ENCODE results near the gene SELENOV. TPM values are rescaled to one million over a fixed set of nuclear protein-coding genes. Genes with fewer than 3 reads are reported as not detected.

The SELENOV gene
- total RNA-seq, 1 donor: not detected

- H3K9me3 ChIP-seq (ENCODE audit: low read depth, low read length): no peaks in the 10 kb centered on the region
- no peaks in the 10 kb centered on the region for H3K36me3 ChIP-seq (ENCODE audit: insufficient read depth, low read length)
- peak; percentile 86 for DNase-seq (ENCODE audit: insufficient read length, low spot score, missing footprints)
- H4K20me1 ChIP-seq (ENCODE audit: insufficient read depth, low read length): no peaks in the 10 kb centered on the region
- no peaks in the 10 kb centered on the region for H3K79me2 ChIP-seq (ENCODE audit: insufficient read depth, low read length)
- peak overlapping the region; percentile 56 for H2AFZ ChIP-seq (ENCODE audit: low read length)
- H3K27me3 ChIP-seq (ENCODE audit: insufficient read depth, low read length): peaks cover 51% of the 10 kb centered on the region
- H3K4me2 ChIP-seq (ENCODE audit: insufficient read depth, low read length): peak overlapping the region; percentile 66
- H3K27ac ChIP-seq (ENCODE audit: low read depth, low read length): no peak overlapping the region
- H3K4me3 ChIP-seq (ENCODE audit: insufficient read depth, low read length): peak overlapping the region; percentile 46
- peaks cover 5% of the 10 kb centered on the region for H3K4me1 ChIP-seq (ENCODE audit: insufficient read depth, low read length)
- peak; percentile 20 for TF ChIP-seq CTCF (IDR thresholded peaks at IDR 0.05; ENCODE audit: extremely low read depth, low read depth, low read length)
Measured at GRCh38 chr19:39497996-39498797, 16.7 kb upstream of the SELENOV start.

GRCh38 chr19:39498798-39499642, 15.9 kb upstream of the SELENOV start, which contains the start of gene DLL3:
DLL3 (plus strand) TSS chr19:39498947; CDS start chr19:39498975, 28 bp downstream.
- DNase-seq (ENCODE audit: insufficient read length, low spot score, missing footprints): peak; percentile 68
- H3K4me2 ChIP-seq (ENCODE audit: insufficient read depth, low read length): peak within 1 kb of the TSS; percentile 66
- TF ChIP-seq CTCF (IDR thresholded peaks at IDR 0.05; ENCODE audit: extremely low read depth, low read depth, low read length): no peak
- H2AFZ ChIP-seq (ENCODE audit: low read length): peak within 1 kb of the TSS; percentile 56
- H4K20me1 ChIP-seq (ENCODE audit: insufficient read depth, low read length): no peaks in the 10 kb centered on the region
- no peaks in the 10 kb centered on the region for H3K79me2 ChIP-seq (ENCODE audit: insufficient read depth, low read length)
- H3K27me3 ChIP-seq (ENCODE audit: insufficient read depth, low read length): peaks cover 56% of the 10 kb centered on the region
- H3K36me3 ChIP-seq (ENCODE audit: insufficient read depth, low read length): no peaks in the 10 kb centered on the region
- peaks cover 5% of the 10 kb centered on the region for H3K4me1 ChIP-seq (ENCODE audit: insufficient read depth, low read length)
- H3K4me3 ChIP-seq (ENCODE audit: insufficient read depth, low read length): peak within 1 kb of the TSS; percentile 46
- no peaks in the 10 kb centered on the region for H3K9me3 ChIP-seq (ENCODE audit: low read depth, low read length)
- H3K27ac ChIP-seq (ENCODE audit: low read depth, low read length): no peak within 1 kb of the TSS

GRCh38 chr19:39499932-39500331, 15.0 kb upstream of the SELENOV start:
- no peak for TF ChIP-seq CTCF (IDR thresholded peaks at IDR 0.05; ENCODE audit: extremely low read depth, low read depth, low read length)
- H3K27me3 ChIP-seq (ENCODE audit: insufficient read depth, low read length): peaks cover 58% of the 10 kb centered on the region
- H4K20me1 ChIP-seq (ENCODE audit: insufficient read depth, low read length): no peaks in the 10 kb centered on the region

GRCh38 chr19:39500543-39500942, 14.4 kb upstream of the SELENOV start:
- Histone ChIP-seq H2AFZ (ENCODE audit: low read length) (no peak overlapping the region), H3K9me3 (ENCODE audit: low read depth, low read length) (no peaks in the 10 kb centered on the region), H3K4me1 (ENCODE audit: insufficient read depth, low read length) (peaks cover 5% of the 10 kb centered on the region), H3K4me3 (ENCODE audit: insufficient read depth, low read length) (no peak overlapping the region), H4K20me1 (ENCODE audit: insufficient read depth, low read length) (no peaks in the 10 kb centered on the region), H3K27me3 (ENCODE audit: insufficient read depth, low read length) (peaks cover 61% of the 10 kb centered on the region), H3K36me3 (ENCODE audit: insufficient read depth, low read length) (no peaks in the 10 kb centered on the region), H3K4me2 (ENCODE audit: insufficient read depth, low read length) (no peak overlapping the region), H3K79me2 (ENCODE audit: insufficient read depth, low read length) (no peaks in the 10 kb centered on the region), H3K27ac (ENCODE audit: low read depth, low read length) (no peak overlapping the region)
- peak; percentile 35 for DNase-seq (ENCODE audit: insufficient read length, low spot score, missing footprints)
- TF ChIP-seq CTCF (IDR thresholded peaks at IDR 0.05; ENCODE audit: extremely low read depth, low read depth, low read length): no peak

More at GRCh38 chr19:39499932-39500331, 15.0 kb upstream of the SELENOV start:
- no peaks in the 10 kb centered on the region for H3K9me3 ChIP-seq (ENCODE audit: low read depth, low read length)
- H3K79me2 ChIP-seq (ENCODE audit: insufficient read depth, low read length): no peaks in the 10 kb centered on the region
- H2AFZ ChIP-seq (ENCODE audit: low read length): no peak overlapping the region
- no peak for DNase-seq (ENCODE audit: insufficient read length, low spot score, missing footprints)
- no peak overlapping the region for H3K4me2 ChIP-seq (ENCODE audit: insufficient read depth, low read length)
- no peaks in the 10 kb centered on the region for H3K36me3 ChIP-seq (ENCODE audit: insufficient read depth, low read length)
- H3K27ac ChIP-seq (ENCODE audit: low read depth, low read length): no peak overlapping the region
- no peak overlapping the region for H3K4me3 ChIP-seq (ENCODE audit: insufficient read depth, low read length)
- peaks cover 5% of the 10 kb centered on the region for H3K4me1 ChIP-seq (ENCODE audit: insufficient read depth, low read length)
